GM19035 (cell line): Measurements from ENCODE around the gene SHCBP1L.

Experiments
- ATAC-seq: cut with Tn5 transposase; IDR thresholded peaks from one replicate; pipeline ENCODE4 v1.9.1; 2021; ENCODE audit not compliant: unreplicated experiment

SHCBP1L gene

DNA sequence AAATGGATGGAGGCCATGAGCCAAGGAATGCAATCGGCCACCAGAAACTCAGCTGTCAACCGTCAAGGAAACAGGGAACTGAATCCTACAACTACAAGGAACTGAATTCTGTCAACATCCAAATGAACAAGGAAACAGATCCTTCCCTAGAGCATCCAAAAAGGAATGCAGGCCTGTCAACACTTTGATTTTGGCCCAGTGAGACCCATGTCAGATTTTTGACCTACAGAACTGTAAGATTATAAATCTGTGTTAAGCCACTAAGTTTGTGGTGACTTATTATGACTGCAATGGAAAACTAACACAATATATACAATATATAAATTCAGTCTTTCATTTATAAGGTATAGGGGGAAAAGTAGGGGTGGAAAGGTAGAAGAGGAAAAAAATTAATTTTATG lies 55.3 kb downstream of the SHCBP1L start:
- ATAC-seq: no peak

DNA sequence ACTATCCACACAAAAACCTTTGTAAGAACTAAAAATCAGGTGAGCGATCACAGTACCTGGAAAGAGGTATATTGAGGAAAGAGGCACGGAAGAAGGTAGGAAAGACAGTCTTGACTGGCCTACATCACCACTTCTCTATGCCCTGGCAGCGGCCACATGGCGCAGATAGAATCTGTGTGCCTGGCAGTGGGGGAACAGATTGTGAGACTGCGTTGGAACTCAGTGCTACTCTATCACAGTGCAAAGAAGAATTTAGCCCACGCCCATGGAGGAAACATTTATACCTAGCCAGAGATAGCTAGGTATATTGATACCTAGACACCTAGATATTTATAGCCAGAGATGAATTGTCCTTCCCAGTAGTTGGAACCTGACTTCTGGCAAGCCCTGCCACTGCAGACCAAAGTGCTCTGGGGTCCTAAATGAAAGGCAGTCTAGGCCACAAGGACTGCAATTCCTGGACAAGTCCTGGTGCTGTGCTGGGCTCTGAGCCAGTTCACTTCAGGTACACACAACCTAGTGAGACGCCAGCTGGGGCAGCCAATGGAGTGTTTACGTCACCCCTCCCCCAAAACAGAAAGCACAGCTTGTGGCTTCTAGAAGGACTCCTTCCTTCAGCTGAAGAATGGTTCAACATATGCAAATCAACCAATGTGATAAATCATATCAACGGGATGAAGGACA lies 61.9 kb downstream of the SHCBP1L start:
- no peak for ATAC-seq

DNA sequence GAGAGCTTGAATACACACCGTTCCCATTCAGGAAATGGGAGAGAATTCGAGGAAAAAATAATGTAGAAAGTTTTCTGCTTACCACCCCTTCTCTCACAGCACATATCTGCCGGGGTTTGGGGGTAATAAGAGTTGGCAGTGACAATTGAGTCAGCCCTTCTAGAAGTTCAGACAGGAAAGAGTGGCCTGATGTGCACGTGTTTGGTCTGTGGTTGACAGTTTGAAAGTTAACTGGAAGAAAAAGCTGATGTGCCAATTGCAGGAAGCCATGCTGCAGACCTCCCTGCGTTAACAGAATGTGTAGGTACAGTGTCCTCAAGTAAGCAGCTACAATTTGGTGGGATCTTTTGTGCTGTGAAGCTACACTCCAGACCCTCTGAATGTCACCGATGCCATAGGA lies 63.0 kb downstream of the SHCBP1L start:
- ATAC-seq: no peak

DNA sequence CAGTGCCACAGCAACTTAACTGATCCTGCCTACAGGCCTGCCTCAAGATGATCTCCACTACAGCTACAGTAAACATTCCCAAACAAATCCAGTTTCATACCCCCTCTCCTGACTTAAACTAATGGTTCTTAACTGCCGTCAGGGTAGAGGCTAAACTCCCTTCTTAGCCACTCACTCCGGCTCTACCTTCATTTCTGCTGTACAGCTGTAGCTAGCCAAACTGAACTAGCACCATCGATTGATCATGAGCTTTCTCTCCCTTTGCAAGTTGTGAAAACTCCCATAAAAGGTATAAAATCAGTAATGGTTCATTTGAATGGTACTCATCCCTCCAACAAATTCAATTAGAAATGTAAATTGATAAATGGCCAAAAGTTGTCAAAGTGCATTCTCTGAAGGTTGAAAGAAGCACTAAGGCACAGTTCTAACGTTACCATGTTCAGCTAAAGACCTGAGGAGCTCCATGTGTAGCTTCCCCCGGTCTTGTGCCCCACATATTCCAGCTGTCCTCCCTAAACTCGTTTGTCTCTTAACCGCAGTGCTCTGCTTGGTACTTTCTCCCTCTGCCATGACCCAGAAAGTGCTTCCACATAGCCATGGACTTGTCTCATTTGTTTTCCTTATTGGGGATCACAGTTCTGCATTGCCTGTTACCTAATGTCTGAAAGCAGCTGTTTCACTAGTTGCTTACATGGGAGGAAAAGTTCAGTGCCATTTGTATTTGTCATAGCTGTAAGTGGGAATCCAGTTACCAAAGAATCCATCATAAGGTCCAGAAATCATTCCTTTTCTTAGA lies 64.0 kb downstream of the SHCBP1L start:
- no peak for ATAC-seq

DNA sequence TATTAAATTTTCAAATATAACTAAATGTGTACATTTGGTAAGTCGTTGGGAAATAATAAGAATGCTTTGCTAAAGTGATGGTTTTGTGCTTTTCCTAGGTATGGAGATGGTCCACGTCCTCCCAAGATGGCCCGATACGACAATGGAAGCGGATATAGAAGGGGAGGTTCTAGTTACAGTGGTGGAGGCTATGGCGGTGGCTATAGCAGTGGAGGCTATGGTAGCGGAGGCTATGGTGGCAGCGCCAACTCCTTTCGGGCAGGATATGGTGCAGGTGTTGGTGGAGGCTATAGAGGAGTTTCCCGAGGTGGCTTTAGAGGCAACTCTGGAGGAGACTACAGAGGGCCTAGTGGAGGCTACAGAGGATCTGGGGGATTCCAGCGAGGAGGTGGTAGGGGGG lies 66.0 kb downstream of the SHCBP1L start:
- no peak for ATAC-seq

DNA sequence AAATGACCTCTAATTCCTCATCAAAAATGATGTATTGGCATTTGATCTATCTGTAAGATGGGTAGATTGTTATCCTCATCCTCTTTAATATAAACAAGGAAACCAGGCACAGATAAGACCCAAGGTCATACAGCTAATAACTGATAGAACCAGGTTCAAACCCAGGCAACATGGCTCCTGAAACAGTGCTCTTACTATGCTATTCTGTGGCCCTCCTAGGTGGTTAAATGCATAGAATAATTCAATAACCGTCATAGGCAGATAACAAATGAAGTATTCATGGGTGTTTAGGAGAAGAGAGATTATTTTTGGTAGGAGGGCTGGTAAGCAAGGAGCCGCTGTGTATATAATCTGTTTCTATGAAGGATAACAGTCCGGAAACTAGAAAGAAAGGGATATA lies 67.4 kb downstream of the SHCBP1L start:
- ATAC-seq: no peak

DNA sequence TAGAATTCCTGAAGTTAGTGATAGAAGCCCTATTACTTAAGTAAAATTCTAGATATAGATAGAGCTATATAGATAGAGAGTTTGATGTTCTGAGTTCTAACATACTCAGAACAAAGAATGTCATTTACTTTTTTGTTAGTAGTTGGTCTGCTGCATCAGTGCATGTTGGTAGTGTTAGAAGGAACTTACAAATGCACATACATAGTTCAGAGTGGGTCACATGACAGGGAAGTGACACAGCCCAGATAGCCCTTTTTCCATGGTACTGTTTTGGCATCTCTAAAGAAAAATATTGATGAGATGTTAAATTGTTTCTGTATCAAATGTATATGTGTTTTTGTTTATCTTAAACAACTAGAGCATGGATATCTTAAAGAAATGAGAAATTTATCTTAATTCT lies 68.1 kb downstream of the SHCBP1L start:
- no peak for ATAC-seq

DNA sequence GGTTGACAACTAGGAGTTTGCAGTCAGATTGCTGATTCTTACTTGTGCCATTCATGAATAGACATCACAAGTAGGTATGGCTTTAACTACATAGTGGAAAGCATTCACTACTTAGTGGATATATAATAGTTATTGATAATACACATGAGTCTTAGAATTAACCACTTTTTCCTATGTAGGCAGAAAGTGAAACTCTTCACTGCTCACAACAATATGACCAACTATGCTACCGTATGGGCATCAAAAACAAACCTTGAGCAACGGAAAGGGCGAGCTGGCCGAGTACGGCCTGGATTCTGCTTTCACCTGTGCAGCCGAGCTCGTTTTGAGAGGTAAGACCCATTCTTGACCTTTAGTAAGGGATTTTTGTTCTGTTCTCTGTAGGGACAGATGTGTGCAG lies 75.1 kb downstream of the SHCBP1L start:
- ATAC-seq: no peak

DNA sequence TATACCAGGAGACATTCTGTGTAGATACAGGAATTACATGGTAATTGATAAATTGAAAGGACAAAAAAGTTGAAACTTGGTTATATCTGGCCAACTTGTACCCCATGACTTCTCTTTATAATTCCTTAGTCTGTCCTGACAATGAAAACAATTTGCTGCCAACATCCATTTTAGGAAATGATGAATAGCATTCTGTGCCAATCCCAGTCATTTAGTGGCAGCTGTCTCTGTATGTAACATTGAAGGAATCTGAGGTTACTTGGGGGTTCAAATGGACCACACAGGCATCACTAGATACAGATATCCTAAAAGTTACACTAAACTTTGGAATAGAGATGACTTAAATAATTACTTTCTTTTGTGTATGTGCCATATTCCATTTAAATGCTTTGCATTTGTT lies 75.6 kb downstream of the SHCBP1L start:
- ATAC-seq: no peak

DNA sequence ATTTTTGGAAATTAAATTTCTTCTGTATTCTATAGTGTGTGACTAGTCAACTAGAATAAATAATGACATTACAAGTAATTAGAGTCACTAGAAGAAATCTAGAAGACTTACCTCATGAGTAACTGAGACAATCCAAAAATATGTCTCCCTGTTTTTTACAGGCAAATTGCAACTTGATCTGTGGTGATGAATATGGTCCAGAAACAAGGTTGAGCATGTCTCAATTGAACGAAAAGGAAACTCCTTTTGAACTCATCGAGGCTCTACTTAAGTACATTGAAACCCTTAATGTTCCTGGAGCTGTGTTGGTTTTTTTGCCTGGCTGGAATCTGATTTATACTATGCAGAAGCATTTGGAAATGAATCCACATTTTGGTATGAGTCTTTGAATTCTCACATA lies 77.1 kb downstream of the SHCBP1L start:
- no peak for ATAC-seq

DNA sequence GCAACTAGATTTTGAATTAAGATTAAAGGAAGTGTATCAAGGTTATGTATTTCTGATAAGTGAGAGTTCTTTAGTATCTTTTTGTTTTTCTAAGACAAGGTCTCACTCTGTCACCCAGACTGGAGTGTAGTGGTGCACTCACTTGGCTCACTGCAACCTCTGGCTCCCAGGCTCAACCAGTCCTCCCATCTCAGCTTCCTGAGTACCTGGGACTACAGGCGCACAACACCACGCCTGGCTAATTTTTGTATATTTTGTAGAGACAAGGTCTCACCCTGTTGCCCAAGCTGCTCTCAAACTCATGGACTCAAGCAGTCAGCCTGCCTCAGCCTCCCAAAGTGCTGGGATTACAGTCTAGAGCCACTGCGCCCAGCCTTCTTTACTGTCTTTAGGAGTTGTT lies 80.1 kb downstream of the SHCBP1L start:
- ATAC-seq: no peak

DNA sequence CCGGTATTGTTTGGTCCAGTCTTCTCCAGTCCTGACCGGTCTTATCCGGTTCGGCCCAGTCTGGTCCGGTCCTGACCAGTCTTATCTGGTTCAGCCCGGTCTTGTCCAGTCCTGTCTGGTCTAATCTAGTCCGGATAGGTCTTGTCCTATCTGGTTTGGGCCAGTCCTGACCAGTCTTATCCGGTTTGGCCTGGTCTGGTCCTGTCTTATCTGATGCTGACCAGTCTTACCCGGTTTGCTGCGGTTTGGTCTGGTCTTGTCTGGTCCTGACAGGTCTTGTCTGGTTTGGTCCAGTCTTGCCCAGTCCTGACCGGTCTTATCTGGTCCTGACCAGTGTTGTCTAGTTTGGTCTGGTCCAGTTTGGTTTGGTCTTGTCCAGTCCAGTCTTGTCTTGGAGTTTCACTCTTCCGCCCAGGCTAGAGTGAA lies 83.7 kb downstream of the SHCBP1L start:
- no peak for ATAC-seq

DNA sequence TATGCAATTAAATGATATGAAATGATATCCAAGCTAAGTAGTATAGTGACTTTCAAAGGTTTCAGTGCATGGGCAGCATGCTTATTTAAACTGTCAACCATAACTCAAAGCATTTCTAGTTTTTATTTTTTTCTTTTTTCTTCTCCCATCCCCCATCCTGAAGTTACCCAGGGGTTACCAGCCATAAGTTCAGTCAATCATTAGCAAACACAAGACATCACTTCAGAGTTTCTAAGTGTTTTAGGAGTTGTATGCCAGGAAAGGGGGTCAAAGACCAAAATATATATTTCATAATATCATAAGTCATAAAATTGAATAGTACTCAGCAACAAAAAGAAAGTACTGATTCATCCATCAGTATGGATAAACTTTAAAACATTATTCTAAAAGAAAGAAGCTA lies 85.1 kb downstream of the SHCBP1L start:
- no peak for ATAC-seq

DNA sequence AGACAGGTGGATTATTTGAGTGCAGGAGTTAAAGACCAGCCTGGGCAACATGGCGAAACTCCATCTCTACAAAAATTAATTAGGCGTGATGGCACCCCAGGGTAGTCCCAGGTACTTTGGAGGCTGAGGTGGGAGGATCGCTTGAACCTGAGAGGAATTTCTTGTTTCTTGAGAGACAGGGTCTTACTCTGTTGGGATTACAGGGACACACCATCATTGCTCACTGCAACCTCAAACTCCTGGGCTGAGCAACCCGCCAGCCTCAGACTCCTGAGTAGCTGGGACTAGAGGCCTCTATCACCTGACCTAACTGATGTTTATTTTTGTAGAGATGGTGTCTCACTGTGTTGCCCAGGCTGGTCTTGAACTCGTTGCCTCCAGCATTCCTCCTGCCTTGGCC lies 89.0 kb downstream of the SHCBP1L start:
- no peak for ATAC-seq

DNA sequence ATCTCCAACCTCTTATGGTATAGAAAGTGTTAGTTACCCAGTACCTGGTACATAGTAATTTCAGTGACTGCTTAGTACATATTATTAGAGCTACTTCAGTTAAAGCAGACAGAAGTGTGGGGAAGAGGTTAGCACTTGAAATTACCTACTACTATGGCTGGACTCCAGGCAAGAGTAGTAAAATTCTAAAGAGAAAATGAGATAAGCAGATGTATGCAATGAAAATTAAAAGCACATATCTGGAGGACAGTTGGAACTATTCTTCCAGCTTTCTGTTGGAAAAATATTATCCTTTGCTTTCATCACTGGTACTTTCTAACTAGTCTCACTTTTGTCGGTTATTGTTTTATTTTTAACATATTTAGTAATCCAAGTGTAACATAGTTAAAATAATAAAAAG lies 90.1 kb downstream of the SHCBP1L start:
- no peak for ATAC-seq

DNA sequence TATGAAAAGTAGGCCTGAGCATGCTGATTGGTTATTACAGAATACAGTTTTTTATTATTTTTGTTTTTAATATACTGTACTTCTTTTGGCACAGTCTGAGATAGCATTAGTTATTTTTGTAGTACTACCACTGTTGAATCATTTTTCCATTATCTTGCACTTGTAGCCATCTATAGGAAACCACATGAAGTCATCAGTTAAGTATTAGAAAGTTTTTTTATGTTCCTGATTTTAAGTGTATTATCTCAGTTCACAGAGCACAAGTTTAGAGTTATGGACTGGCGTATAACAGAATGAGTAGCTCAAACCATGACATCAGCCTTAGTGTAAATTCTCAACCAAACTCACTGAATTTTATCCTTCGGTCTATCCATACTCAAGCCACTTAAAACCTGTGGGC lies 91.0 kb downstream of the SHCBP1L start:
- no peak for ATAC-seq

DNA sequence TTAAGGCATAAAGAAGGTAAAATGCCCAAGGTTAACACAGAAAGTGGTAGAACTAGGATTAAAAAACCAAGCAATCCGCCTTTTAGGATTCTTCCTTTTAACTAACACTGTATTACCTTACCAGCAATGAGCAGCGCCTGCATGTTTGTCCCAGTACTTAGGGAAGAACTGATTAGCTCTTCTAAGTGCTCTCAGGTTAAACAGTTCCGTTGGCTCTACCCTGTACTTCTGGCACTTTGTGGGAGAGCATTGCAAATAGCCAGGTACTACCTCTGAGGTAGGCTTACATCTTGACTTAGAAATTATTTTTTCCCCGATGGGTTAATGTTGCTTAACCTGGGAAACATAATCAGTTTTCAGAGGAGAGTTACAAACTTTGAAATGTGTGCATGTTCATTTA lies 92.3 kb downstream of the SHCBP1L start:
- ATAC-seq: no peak

DNA sequence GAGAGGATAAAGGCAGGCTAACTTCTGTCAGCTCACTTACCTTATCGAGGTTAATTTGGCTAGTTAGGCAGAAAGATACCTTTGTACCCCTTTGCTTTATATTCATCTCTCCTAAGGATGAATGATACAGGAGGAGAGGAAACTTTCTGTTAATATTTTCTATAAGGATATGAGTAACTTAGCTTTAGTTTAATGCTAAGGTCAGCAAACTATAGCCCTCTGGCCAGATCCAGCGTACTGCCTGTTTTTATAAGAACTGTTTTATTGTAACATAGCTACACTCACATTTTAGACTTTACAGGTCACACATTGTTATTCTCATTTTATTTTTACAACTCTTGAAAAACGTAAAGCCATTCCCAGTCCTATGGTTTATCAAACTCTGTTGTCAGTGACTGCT lies 95.8 kb downstream of the SHCBP1L start:
- no peak for ATAC-seq

DNA sequence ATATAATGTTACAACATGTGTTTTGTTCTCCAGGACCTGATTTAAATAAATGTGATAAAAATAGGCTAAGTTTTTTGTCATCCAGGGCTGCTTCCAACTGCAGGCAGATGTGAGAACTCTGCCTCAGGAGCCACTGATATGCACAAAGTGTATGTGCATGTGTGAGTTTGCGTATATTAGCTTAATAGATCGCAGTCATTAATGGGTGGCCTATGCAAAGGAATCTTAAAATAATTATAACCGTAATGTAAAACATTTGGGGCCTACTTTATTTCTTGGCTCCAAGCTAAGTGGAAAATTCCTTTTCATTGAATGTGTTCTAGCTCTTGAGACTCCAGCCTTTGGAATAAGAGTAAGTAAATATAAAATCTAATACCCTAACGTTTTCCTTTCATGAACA lies 97.1 kb downstream of the SHCBP1L start:
- no peak for ATAC-seq

DNA sequence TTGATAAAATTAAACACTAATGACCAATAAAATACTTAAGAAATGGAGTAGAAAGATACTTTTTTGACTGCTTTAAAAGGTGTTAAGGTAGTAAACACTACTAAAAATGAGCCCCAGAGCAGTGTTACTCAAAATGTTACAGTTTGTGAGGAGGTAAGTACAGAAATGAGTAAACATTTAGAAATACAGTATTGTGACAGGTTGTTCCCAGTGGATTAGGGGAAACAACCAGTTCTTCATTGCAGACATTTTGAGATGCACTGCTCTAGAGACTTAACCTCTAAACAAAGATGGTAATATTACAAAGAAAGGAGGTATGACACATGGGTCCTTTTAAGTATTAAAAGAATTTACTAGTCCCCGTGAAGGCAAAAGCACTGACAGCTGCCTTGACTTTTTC lies 101.1 kb downstream of the SHCBP1L start:
- no peak for ATAC-seq

DNA sequence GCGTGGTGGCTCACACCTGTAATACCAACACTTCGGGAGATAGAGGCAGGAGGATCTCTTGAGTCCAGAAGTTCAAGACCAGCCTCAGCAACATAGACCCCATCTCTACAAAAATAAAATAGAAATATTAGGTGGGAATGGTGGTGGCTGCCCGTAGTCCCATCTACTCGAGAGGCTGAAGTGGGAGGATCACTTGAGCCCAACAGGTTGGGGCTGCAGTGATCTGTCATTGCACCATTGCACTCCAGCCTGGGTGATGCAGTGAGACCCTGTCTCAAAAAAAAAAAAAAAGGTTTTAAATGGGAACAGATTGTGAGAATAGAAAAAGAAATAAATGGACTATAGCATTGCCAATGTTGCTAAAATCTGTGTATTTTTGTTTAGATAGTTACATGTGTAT lies 102.6 kb downstream of the SHCBP1L start:
- no peak for ATAC-seq
